ENCODE measurements around the gene MAPK4.

Gene MAPK4

GRCh38 chr18:50745945-50746344 is 186.1 kb downstream of the MAPK4 start:
- no peaks in the 10 kb centered on the region for H3K27me3 ChIP-seq (ENCODE audit: control insufficient read depth, insufficient read depth, low read length)
- H3K4me3 ChIP-seq (ENCODE audit: low read length), result no peak overlapping the region

DNA sequence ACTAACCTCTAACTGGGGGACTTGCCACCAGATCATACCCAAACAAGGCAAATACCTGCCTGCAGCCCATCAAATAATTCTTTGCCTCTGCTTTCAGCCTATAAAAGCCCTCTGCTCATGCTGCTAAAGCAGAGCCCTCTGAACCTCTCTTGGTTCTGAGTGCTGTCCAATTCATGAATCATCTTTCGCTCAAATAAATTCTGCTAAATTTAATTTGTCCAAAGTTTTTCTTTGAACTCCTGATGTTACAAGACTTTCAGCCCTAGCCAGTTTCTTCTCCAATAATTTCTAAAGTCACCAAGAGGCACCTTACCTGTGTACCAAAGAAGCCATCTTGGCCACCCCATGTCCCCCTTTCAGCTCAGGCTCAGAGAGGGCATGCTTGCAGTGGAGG is 188.0 kb downstream of the MAPK4 start:
- H3K36me3 ChIP-seq (ENCODE audit: control insufficient read depth, insufficient read depth, low read length), result no peaks in the 10 kb centered on the region
- H3K4me1 ChIP-seq (ENCODE audit: control insufficient read depth, insufficient read depth, low read length), result no peaks in the 10 kb centered on the region
- H3K4me3 ChIP-seq (ENCODE audit: low read length), result no peak overlapping the region
- H3K9ac ChIP-seq (ENCODE audit: low read length), result no peak overlapping the region
- no peaks in the 10 kb centered on the region for H3K9me3 ChIP-seq (ENCODE audit: control insufficient read depth, low read length)
- no peaks in the 10 kb centered on the region for H3K27me3 ChIP-seq (ENCODE audit: control insufficient read depth, insufficient read depth, low read length)

More at GRCh38 chr18:50745945-50746344, 186.1 kb downstream of the MAPK4 start:
- Histone ChIP-seq H3K36me3 (ENCODE audit: control insufficient read depth, insufficient read depth, low read length) (no peaks in the 10 kb centered on the region), H3K9me3 (ENCODE audit: control insufficient read depth, low read length) (no peaks in the 10 kb centered on the region), H3K9ac (ENCODE audit: low read length) (no peak overlapping the region), H3K4me1 (ENCODE audit: control insufficient read depth, insufficient read depth, low read length) (no peaks in the 10 kb centered on the region)

DNA sequence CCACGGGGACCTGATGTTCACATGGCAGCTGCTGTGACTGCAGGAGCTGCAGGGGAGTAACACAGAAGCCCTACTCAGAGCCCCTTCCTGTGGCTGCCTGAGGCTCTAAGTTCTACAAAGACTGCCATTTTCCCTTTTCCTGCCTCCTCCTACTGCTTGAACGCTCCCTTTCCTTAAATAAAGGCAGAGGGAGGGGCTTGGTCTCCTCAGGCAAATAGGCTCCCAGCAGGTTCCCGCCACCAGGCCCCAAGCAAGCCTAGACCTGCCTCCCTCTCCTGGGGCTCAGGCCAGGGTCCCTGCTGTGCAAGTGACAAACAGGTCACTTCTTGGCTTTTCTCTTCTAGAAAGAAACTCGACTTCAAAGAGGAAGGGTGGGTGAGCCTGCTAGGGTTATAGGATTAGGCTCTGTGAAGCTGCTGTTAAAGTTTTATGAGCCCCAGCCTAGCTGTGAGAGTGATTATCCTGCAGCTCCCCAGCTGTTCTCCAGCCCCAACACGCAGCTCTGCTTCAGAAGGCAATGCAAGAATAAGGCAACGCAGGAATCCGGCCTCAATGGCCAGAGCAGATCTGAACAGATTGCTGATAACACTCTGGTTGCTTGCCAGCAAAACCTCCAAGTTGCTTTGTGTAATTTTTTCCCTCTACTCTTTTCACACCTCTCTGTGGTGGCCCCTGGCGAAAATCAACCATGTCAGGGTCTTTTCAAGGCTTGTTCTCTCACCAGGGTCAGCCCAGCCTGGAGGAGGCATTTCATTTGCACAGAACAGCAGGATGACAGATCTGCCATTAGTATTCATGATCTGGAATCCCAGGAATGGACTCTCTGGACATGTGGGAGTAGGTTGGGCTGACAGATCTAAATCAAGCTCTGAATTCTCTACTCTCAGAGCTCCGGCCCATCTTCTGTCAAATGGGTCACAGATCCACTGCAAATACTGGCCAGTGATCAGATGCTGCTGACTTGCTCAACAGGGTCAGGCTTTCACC is 188.6 kb downstream of the MAPK4 start:
- Histone ChIP-seq H3K36me3 (ENCODE audit: control insufficient read depth, insufficient read depth, low read length) (no peaks in the 10 kb centered on the region), H3K9ac (ENCODE audit: low read length) (no peak overlapping the region)

GRCh38 chr18:50749421-50749820 is 189.5 kb downstream of the MAPK4 start:
- Histone ChIP-seq H3K27me3 (ENCODE audit: control insufficient read depth, insufficient read depth, low read length) (no peaks in the 10 kb centered on the region), H3K4me1 (ENCODE audit: control insufficient read depth, insufficient read depth, low read length) (no peaks in the 10 kb centered on the region)

More for the DNA sequence above, 188.6 kb downstream of the MAPK4 start:
- H3K27me3 ChIP-seq (ENCODE audit: control insufficient read depth, insufficient read depth, low read length), result no peaks in the 10 kb centered on the region
- no peak overlapping the region for H3K4me3 ChIP-seq (ENCODE audit: low read length)
- H3K4me1 ChIP-seq (ENCODE audit: control insufficient read depth, insufficient read depth, low read length), result no peaks in the 10 kb centered on the region
- H3K9me3 ChIP-seq (ENCODE audit: control insufficient read depth, low read length), result no peaks in the 10 kb centered on the region

GRCh38 chr18:50749945-50750344 is 190.1 kb downstream of the MAPK4 start:
- H3K9me3 ChIP-seq (ENCODE audit: control insufficient read depth, low read length), result no peaks in the 10 kb centered on the region
- H3K36me3 ChIP-seq (ENCODE audit: control insufficient read depth, insufficient read depth, low read length), result no peaks in the 10 kb centered on the region

More at GRCh38 chr18:50749421-50749820, 189.5 kb downstream of the MAPK4 start:
- H3K36me3 ChIP-seq (ENCODE audit: control insufficient read depth, insufficient read depth, low read length), result no peaks in the 10 kb centered on the region
- H3K9me3 ChIP-seq (ENCODE audit: control insufficient read depth, low read length), result no peaks in the 10 kb centered on the region
- H3K9ac ChIP-seq (ENCODE audit: low read length), result no peak overlapping the region
- no peak overlapping the region for H3K4me3 ChIP-seq (ENCODE audit: low read length)

GRCh38 chr18:50750546-50750945 is 190.7 kb downstream of the MAPK4 start:
- no peak overlapping the region for H3K9ac ChIP-seq (ENCODE audit: low read length)
- no peak overlapping the region for H3K4me3 ChIP-seq (ENCODE audit: low read length)
- H3K9me3 ChIP-seq (ENCODE audit: control insufficient read depth, low read length), result no peaks in the 10 kb centered on the region
- H3K27me3 ChIP-seq (ENCODE audit: control insufficient read depth, insufficient read depth, low read length), result no peaks in the 10 kb centered on the region
- no peaks in the 10 kb centered on the region for H3K4me1 ChIP-seq (ENCODE audit: control insufficient read depth, insufficient read depth, low read length)
- no peaks in the 10 kb centered on the region for H3K36me3 ChIP-seq (ENCODE audit: control insufficient read depth, insufficient read depth, low read length)

More at GRCh38 chr18:50749945-50750344, 190.1 kb downstream of the MAPK4 start:
- Histone ChIP-seq H3K4me3 (ENCODE audit: low read length) (no peak overlapping the region), H3K27me3 (ENCODE audit: control insufficient read depth, insufficient read depth, low read length) (no peaks in the 10 kb centered on the region), H3K4me1 (ENCODE audit: control insufficient read depth, insufficient read depth, low read length) (no peaks in the 10 kb centered on the region), H3K9ac (ENCODE audit: low read length) (no peak overlapping the region)

GRCh38 chr18:50751490-50751889 is 191.6 kb downstream of the MAPK4 start:
- Histone ChIP-seq H3K9me3 (ENCODE audit: control insufficient read depth, low read length) (no peaks in the 10 kb centered on the region), H3K9ac (ENCODE audit: low read length) (no peak overlapping the region), H3K27me3 (ENCODE audit: control insufficient read depth, insufficient read depth, low read length) (no peaks in the 10 kb centered on the region), H3K4me1 (ENCODE audit: control insufficient read depth, insufficient read depth, low read length) (no peaks in the 10 kb centered on the region), H3K4me3 (ENCODE audit: low read length) (no peak overlapping the region), H3K36me3 (ENCODE audit: control insufficient read depth, insufficient read depth, low read length) (no peaks in the 10 kb centered on the region)

- Histone ChIP-seq H3K4me3 (ENCODE audit: low read length) (no peak overlapping the region), H3K9ac (ENCODE audit: low read length) (no peak overlapping the region), H3K36me3 (ENCODE audit: control insufficient read depth, insufficient read depth, low read length) (no peaks in the 10 kb centered on the region), H3K9me3 (ENCODE audit: control insufficient read depth, low read length) (no peaks in the 10 kb centered on the region), H3K4me1 (ENCODE audit: control insufficient read depth, insufficient read depth, low read length) (no peaks in the 10 kb centered on the region), H3K27me3 (ENCODE audit: control insufficient read depth, insufficient read depth, low read length) (no peaks in the 10 kb centered on the region)
Measured at GRCh38 chr18:50751947-50752346, 192.1 kb downstream of the MAPK4 start.

DNA sequence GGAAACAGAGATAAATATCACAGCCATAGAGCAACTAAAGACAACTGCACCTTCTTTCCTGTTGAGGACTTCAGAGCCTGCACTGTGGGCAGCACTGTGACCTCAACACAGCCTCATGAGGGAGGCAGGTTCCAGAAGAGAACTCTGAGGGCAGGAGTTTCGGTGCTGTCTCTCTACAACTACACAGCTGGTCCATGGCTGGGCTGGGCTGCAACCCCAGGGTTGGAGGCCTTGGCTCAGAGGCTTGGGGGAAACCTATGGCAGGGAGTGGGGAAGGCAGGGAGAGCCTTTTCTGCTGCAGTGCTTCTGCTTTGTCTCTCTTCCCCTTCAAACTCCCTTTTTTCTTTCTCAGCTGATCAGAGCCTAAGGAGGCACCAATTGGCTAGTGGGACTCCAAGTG is 193.4 kb downstream of the MAPK4 start:
- Histone ChIP-seq H3K4me1 (ENCODE audit: control insufficient read depth, insufficient read depth, low read length) (no peaks in the 10 kb centered on the region), H3K9ac (ENCODE audit: low read length) (no peak overlapping the region), H3K36me3 (ENCODE audit: control insufficient read depth, insufficient read depth, low read length) (no peaks in the 10 kb centered on the region), H3K4me3 (ENCODE audit: low read length) (no peak overlapping the region), H3K27me3 (ENCODE audit: control insufficient read depth, insufficient read depth, low read length) (no peaks in the 10 kb centered on the region), H3K9me3 (ENCODE audit: control insufficient read depth, low read length) (no peaks in the 10 kb centered on the region)

DNA sequence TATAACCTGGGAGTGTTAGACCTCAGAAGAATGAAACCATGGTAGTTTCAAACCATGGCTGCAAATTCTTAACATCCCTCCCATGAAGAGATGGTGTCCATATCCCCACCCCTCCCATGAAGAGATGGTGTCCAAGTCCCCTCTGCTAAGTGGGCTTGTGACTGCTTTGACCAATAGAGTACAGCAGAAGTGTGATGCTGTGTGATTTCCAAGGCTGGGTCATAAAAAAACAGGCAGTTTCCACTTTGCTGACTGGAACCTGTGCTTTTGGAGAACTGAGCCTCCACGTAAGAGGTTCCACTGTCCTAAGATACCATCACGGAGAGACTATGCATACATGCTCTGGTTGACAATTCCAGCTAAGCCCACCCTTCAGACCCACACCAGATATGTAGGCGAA is 194.4 kb downstream of the MAPK4 start:
- no peak overlapping the region for H3K9ac ChIP-seq (ENCODE audit: low read length)
- H3K9me3 ChIP-seq (ENCODE audit: control insufficient read depth, low read length), result no peaks in the 10 kb centered on the region
- no peaks in the 10 kb centered on the region for H3K4me1 ChIP-seq (ENCODE audit: control insufficient read depth, insufficient read depth, low read length)
- H3K4me3 ChIP-seq (ENCODE audit: low read length), result no peak overlapping the region
- no peaks in the 10 kb centered on the region for H3K27me3 ChIP-seq (ENCODE audit: control insufficient read depth, insufficient read depth, low read length)
- no peaks in the 10 kb centered on the region for H3K36me3 ChIP-seq (ENCODE audit: control insufficient read depth, insufficient read depth, low read length)

GRCh38 chr18:50757358-50757757 is 197.5 kb downstream of the MAPK4 start:
- H3K9ac ChIP-seq (ENCODE audit: low read length), result no peak overlapping the region
- H3K27me3 ChIP-seq (ENCODE audit: control insufficient read depth, insufficient read depth, low read length), result no peaks in the 10 kb centered on the region
- no peaks in the 10 kb centered on the region for H3K4me1 ChIP-seq (ENCODE audit: control insufficient read depth, insufficient read depth, low read length)

DNA sequence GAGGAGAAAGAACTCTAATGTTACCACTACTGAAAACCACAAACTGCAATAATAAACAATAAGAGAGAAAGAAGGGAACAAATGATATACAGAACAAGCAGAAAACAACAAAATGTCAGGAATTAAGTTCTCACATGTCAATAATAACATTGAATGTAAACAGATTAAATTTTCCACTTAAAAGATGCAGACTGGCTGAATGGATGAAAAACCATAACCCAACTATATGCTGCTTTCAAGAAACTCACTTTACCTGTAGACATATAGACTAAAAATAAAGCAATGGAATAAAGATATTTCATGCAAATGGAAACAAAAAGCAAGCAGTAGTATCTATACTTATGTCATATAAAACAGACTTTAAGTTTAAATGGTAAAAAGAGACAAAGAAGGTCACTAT is 209.6 kb downstream of the MAPK4 start:
- Histone ChIP-seq H3K4me1 (ENCODE audit: control insufficient read depth, insufficient read depth, low read length) (no peaks in the 10 kb centered on the region), H3K36me3 (ENCODE audit: control insufficient read depth, insufficient read depth, low read length) (no peaks in the 10 kb centered on the region), H3K9ac (ENCODE audit: low read length) (no peak overlapping the region), H3K9me3 (ENCODE audit: control insufficient read depth, low read length) (no peaks in the 10 kb centered on the region), H3K4me3 (ENCODE audit: low read length) (no peak overlapping the region), H3K27me3 (ENCODE audit: control insufficient read depth, insufficient read depth, low read length) (no peaks in the 10 kb centered on the region)

More at GRCh38 chr18:50757358-50757757, 197.5 kb downstream of the MAPK4 start:
- Histone ChIP-seq H3K9me3 (ENCODE audit: control insufficient read depth, low read length) (no peaks in the 10 kb centered on the region), H3K36me3 (ENCODE audit: control insufficient read depth, insufficient read depth, low read length) (no peaks in the 10 kb centered on the region), H3K4me3 (ENCODE audit: low read length) (no peak overlapping the region)

Data from mucosa of stomach (tissue), 1 donor.